ENCODE measurements around the gene IP6K3.

The IP6K3 gene

GRCh38 chr6:33702345-33702977, 44.2 kb downstream of the IP6K3 start:
- no peak overlapping the region for H2AFZ ChIP-seq (ENCODE audit: low read length)
- H3K27ac ChIP-seq (ENCODE audit: low read length): no peak overlapping the region
- H3K9ac ChIP-seq (ENCODE audit: low read length): no peak overlapping the region
- H3K4me3 ChIP-seq (ENCODE audit: low read length): no peak overlapping the region
- H3K4me2 ChIP-seq (ENCODE audit: low read depth, low read length): no peak overlapping the region
- H3F3A ChIP-seq (ENCODE audit: insufficient read depth, low read length): peaks cover 12% of the 10 kb centered on the region
- TF ChIP-seq CTCF (IDR thresholded peaks at IDR 0.05; ENCODE audit: low read length) (peak; percentile 36), EZH2phosphoT487 (IDR thresholded peaks at IDR 0.05; ENCODE audit: low read length) (no peak)
- no peaks in the 10 kb centered on the region for H3K9me2 ChIP-seq (replicated peaks; ENCODE audit: insufficient read depth, low read length)
- peaks cover 20% of the 10 kb centered on the region for H3K79me2 ChIP-seq (ENCODE audit: low read length)
- no peaks in the 10 kb centered on the region for H3K27me3 ChIP-seq (replicated peaks; ENCODE audit: insufficient read depth, low read length)
- H3K4me1 ChIP-seq (ENCODE audit: low read length): peaks cover 22% of the 10 kb centered on the region
- peak; percentile 30 for DNase-seq
- no peaks in the 10 kb centered on the region for H4K20me1 ChIP-seq (ENCODE audit: insufficient read depth, low read length)
- no peaks in the 10 kb centered on the region for H3K36me3 ChIP-seq (replicated peaks; ENCODE audit: insufficient read depth, low read length)
- H3K9me3 ChIP-seq (replicated peaks; ENCODE audit: insufficient read depth, low read length): no peaks in the 10 kb centered on the region

- TF ChIP-seq EZH2 (optimal IDR thresholded peaks at IDR 0.05; ENCODE audit: low read depth, low read length) (no peak), EZH2phosphoT487 (IDR thresholded peaks at IDR 0.05; ENCODE audit: low read length) (no peak), CTCF (IDR thresholded peaks at IDR 0.05; ENCODE audit: low read length) (peak; percentile 75)
- peaks cover 5% of the 10 kb centered on the region; the same call in 1 of the 2 replicates for H3K36me3 ChIP-seq (replicated peaks; ENCODE audit: insufficient read depth, low read length)
- peak; percentile 71 for DNase-seq
- no peak overlapping the region for H3K4me2 ChIP-seq (ENCODE audit: low read depth, low read length)
- peaks cover 10% of the 10 kb centered on the region for H3F3A ChIP-seq (ENCODE audit: insufficient read depth, low read length)
- H3K9ac ChIP-seq (ENCODE audit: low read length): no peak overlapping the region
- H4K20me1 ChIP-seq (ENCODE audit: insufficient read depth, low read length): no peaks in the 10 kb centered on the region
- peaks cover 4% of the 10 kb centered on the region for H3K4me1 ChIP-seq (ENCODE audit: low read length)
- H2AFZ ChIP-seq (ENCODE audit: low read length): no peak overlapping the region
- no peaks in the 10 kb centered on the region for H3K9me3 ChIP-seq (replicated peaks; ENCODE audit: insufficient read depth, low read length)
- no peak overlapping the region for H3K4me3 ChIP-seq (ENCODE audit: low read length)
- H3K27me3 ChIP-seq (replicated peaks; ENCODE audit: insufficient read depth, low read length): no peaks in the 10 kb centered on the region
- H3K27ac ChIP-seq (ENCODE audit: low read length): no peak overlapping the region
- no peaks in the 10 kb centered on the region for H3K9me2 ChIP-seq (replicated peaks; ENCODE audit: insufficient read depth, low read length)
- peaks cover 12% of the 10 kb centered on the region for H3K79me2 ChIP-seq (ENCODE audit: low read length)
Observed at GRCh38 chr6:33700391-33701050, 46.2 kb downstream of the IP6K3 start.

- Histone ChIP-seq H3K36me3 (replicated peaks; ENCODE audit: insufficient read depth, low read length) (peaks cover 5% of the 10 kb centered on the region; the same call in 1 of the 2 replicates), H3K9ac (ENCODE audit: low read length) (no peak overlapping the region)
Observed at GRCh38 chr6:33699739-33700138, 47.0 kb downstream of the IP6K3 start.

More at GRCh38 chr6:33699739-33700138, 47.0 kb downstream of the IP6K3 start:
- H3K27me3 ChIP-seq (replicated peaks; ENCODE audit: insufficient read depth, low read length): no peaks in the 10 kb centered on the region
- H2AFZ ChIP-seq (ENCODE audit: low read length): no peak overlapping the region
- H3K27ac ChIP-seq (ENCODE audit: low read length): no peak overlapping the region
- no peaks in the 10 kb centered on the region for H3K9me2 ChIP-seq (replicated peaks; ENCODE audit: insufficient read depth, low read length)
- no peaks in the 10 kb centered on the region for H3K9me3 ChIP-seq (replicated peaks; ENCODE audit: insufficient read depth, low read length)
- H3K4me2 ChIP-seq (ENCODE audit: low read depth, low read length): no peak overlapping the region
- TF ChIP-seq EZH2phosphoT487 (IDR thresholded peaks at IDR 0.05; ENCODE audit: low read length) (no peak), CTCF (IDR thresholded peaks at IDR 0.05; ENCODE audit: low read length) (no peak)
- H3F3A ChIP-seq (ENCODE audit: insufficient read depth, low read length): peaks cover 10% of the 10 kb centered on the region; the same call in 1 of the 2 replicates
- H3K4me1 ChIP-seq (ENCODE audit: low read length): no peaks in the 10 kb centered on the region
- H3K4me3 ChIP-seq (ENCODE audit: low read length): no peak overlapping the region
- no peaks in the 10 kb centered on the region for H4K20me1 ChIP-seq (ENCODE audit: insufficient read depth, low read length)
- peaks cover 8% of the 10 kb centered on the region for H3K79me2 ChIP-seq (ENCODE audit: low read length)
- no peak for DNase-seq
